NCI-H82 treated with DMSO at 0.1 percent for 48 hours (cell line): ENCODE data around the gene BAZ1B.
"Not testable (repeated sequence)": the region's sequence is repeated elsewhere in the genome, so short reads cannot be mapped to it uniquely, and the experiment has no call there.

Source experiments
- DNase-seq: peaks from one replicate; lab custom pipeline; 2025; ENCODE audit not compliant: unreplicated experiment; lab: John Stamatoyannopoulos, UW

Gene BAZ1B

GRCh38 chr7:73429622-73430505, 92.2 kb downstream of the BAZ1B start:
- DNase-seq = no peak

DNA sequence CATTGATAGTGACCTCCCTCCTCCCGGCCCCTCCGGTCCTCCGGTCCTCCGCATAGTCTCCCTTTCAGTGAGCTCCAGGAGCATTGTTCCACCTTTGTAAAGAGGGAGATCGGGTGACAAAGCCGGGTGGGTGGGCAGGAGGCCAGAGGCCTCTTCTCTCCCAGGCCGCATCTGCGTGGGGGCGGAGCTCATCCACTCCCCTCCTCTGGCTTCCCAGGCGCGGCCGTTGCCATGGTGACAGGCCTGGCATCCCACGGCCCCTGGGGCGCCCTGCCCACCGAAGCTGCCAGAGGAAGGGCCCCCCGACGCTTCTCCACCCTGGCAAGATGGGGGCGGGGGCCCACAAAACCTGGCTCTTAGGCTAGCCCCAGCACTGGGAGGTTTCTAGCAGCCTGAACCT, 92.9 kb downstream of the BAZ1B start:
- no peak for DNase-seq

DNA sequence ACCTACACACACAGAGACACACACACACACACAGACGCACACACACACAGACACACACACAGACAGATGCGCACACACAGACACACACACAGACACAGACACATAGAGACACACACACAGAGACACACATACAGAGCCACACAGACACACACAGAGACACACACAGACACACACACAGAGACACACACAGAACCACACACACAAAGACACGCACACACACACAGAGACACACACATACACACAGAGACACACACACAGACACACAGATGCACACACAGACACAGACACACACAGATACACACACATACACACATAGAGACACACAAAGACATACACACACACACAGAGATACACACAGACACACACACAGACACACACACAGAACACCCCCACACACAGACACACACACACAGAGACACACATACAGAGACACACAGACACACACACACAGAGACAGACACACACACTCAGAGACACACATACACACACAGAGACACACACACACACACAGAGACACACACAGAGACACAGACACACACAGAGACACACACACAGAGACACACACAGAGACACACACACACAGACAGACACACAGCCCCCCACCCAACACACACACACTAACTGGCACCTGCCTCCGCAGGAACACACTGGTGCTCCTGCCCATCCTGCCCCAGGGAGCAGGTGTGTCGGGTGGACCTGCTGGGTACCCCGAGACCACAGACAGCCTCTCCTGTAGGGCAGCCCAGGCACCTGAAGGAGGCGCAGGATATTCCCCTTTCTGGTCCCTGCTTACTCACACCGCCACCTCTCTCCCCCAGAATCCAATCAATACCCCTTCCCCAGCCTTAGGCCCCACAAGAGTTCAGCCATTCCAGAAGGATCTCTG, 93.9 kb downstream of the BAZ1B start:
- no peak for DNase-seq

DNA sequence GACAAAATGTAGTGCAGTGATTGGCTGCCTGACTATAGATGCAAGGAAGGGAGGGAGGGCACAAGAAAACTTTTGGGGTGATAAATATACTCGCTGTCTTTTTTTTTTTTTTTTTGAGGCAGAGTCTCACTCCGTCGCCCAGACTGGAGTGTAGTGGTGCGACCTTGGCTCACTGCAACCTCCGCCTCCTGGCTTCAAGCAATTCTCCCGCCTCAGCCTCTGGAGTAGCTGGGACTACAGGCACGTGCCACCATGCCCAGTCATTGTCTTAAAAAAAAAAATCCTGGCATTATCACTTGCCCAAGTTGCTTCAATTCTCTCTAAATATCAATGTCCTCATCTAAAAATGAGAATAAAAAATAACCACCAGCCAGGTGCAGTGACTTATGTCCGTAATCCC, 96.1 kb downstream of the BAZ1B start:
- no peak for DNase-seq

DNA sequence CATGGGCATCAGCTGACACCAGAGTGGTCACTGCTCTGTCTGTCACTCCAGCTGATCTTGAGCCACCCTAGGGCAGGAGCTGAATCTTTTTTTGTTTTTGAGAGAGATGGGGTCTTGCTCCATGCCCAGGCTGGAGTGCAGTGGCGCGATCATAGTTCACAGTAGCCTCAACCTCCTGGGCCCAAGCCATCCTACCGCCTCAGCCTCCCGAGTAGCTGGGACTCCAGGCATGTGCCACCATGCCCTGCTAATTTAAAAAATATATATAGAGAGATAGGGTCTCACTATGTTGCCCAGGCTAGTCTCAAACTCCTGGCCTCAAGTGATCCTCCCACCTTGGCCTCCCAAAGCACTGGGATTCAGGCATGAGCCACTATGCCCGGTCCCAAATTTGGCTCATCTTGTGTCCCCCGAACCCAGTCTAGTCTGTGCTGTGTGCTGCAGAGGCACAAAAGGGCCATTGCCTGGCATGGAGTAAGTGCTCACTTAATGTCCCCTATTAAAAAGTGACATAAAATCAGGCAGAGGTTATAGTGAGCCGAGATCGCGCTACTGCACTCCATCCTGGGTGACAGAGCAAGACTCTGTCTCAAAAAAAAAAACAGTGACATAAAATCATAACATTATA, 96.6 kb downstream of the BAZ1B start:
- no peak for DNase-seq

GRCh38 chr7:73424489-73424885, 97.6 kb downstream of the BAZ1B start:
- no peak for DNase-seq

DNA sequence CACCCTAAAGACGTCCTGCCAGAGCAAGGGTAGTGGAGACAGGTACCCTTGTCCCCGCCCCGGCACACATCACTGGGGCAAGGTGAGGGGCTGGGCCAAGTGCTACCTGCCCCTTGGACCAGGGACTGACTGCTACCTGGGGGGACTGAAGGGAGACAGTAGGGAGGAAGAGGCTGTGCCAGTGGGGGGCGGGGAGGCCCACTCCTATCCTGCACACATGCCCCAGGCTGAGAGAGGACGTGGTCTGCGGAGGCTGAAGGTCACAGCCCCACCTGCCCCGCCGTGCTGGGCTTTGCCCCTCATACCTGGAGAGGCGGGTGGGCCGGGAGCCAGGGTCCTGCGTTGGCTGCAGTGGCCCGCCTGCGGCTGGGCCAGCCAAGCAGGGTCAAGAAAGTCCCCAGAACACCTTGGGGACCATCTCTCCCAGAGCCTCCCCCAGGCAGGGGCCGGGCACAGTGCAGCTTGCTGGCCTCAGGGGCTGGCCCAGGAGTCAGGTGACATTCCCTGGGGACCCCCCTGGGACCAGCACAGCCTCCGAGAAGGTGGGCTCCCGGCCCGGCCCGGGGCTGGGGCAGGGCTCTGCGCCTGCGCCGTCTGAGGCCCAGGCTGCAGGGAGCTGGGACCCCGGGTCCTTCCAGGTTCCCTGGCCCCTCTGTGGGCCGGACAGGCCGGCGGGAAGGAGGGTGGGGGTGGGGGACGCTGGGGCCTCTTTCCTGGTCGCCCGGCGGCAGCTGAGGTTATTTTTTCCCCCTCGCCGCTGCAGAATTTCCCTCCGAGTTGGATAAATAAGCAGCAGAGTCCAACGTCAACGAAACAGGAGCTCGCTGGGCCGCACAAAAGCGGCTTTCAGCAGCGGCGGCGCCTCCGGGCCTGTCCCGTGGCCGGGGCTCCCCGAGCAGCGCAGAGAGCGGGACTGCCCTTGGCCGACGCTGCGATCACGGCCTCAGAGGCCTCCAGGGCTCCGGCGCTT, 98.3 kb downstream of the BAZ1B start:
- no peak for DNase-seq

GRCh38 chr7:73420610-73421009, 101.5 kb downstream of the BAZ1B start:
- not testable (repeated sequence) for DNase-seq

GRCh38 chr7:73420016-73420415, 102.1 kb downstream of the BAZ1B start:
- not testable (repeated sequence) for DNase-seq

DNA sequence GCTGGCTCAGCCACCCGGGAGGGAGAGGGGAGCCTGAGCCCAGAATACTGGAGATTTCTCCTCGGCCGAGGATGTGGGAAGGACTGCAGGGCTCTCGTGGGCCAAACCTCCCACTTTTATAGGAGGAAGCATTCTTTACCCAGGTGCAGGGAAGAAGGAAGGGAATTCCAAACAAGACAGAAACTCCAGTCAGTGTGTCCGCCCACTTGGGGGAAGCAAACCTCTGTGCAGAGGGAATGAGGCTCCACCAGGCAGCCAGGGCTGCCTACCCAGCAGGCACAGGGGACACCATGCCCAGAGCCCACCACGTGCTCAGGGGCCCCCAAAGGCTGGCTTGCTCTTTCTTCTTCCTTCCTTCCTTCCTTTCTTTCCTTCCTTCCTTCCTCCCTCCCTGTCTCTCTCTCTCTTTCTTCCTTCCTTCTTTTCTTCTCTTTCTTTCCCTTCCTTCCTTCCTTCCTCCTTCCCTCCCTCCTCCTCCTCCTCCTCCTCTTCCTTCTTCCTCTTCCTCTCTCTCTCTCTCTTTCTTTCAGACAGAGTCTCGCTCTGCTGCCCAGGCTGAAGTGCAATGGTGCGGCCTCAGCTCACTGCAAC, 103.9 kb downstream of the BAZ1B start:
- DNase-seq = no peak

DNA sequence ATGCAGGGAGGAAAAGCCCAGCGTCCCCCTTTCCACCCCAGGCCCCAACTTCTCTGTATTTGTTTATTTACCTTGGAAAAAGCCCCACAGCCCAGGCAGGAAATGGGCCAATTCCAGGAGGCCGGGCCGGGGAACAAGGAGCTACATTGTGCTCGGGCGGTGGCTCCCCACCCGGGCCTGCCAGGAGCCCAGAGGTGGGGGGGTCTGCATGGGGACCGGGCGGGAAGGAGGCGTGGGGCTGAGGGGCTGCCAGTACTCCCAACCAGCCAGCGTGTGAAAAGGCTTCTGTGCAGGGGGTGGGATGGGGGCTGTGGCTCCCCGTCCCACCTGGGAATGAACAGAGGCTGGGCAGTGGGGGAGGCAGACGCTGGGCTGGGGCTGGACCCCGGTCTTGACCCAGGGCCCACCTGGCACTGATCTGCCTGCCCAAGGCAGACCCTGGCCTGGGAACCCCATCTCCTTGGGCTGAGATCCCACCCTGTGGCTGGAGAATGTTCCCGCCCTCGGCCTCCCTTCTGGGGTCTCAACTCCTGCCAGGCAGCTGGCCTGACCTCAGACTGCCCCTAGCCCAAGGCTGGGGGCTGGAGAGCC, 111.5 kb downstream of the BAZ1B start:
- not testable (repeated sequence) for DNase-seq

GRCh38 chr7:73404860-73405259, 117.2 kb downstream of the BAZ1B start:
- not testable (repeated sequence) for DNase-seq

DNA sequence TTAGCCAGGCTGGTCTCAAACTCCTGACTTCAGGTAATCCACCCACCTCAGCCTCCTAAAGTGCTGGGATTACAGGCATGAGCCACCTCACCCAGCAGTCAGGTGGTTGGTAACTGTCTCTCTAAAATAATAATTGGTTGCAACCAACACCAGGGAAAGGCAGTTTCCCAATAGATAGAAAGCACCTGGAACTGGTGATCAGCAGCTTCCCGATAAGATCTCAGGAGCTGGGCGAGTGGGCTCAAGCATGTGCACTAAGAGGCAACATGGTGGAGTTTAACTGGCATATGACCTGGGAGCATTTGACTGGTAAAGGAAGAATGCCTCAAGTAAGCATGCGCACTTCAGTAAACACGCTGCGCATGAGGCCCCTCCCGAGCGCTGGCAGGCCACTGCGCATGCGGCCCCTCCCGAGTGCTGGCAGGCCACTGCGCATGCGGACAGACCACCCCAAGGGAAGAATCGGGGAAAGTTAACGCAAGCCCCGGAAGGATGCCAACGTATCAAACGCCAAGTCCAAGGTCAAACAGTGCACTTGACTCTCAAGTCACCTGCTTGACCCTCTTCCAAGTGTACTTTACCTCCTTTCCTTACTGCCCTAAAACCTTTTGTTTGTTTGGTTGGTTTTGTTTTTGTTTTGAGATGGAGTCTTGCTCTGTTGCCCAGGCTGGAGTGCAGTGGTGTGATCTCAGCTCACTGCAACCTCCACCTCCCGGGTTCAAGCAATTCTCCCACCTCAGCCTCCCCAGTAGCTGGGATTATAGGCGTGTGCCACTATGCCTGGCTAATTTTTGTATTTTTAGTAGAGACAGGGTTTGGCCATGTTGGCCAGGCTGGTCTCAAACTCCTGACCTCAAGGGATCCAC, 122.7 kb downstream of the BAZ1B start:
- not testable (repeated sequence) for DNase-seq

DNA sequence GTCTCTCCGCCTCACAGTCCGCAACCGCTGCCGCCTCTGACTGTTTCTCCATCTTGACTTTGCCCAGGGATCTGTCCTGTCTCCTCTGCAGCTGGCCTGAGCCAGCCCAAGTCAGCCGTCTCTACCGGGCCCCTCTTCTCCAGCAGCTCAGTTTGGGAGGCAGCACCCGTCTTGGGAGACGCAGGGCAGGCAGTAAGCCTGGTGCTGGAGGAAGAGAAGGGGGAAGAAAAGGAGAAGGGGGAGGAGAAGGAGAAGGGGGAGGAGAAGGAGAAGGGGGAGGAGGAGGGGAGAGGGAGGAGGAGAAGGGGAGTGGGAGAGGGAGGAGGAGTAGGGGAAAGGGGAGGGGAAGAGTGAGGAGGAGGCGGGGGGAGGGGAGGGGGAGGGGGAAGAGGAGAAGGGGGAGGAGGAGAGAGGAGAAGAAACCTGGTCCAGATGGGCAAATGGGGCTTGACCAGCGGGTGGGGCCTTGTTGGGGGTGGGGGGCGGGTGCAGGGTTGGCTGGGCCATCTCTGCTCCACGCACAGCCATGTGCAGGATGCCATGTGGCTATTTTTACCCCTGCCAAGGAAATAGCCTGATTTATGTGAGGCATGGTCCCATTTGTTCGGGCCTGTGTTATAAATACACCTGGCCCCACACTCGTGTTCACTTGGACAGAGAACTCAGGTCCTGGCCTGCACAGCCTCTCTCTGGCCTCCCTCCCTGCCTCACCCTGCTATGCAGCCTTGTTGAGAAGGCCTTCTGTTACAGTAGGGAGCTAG, 124.4 kb downstream of the BAZ1B start:
- peak; percentile 10 for DNase-seq

DNA sequence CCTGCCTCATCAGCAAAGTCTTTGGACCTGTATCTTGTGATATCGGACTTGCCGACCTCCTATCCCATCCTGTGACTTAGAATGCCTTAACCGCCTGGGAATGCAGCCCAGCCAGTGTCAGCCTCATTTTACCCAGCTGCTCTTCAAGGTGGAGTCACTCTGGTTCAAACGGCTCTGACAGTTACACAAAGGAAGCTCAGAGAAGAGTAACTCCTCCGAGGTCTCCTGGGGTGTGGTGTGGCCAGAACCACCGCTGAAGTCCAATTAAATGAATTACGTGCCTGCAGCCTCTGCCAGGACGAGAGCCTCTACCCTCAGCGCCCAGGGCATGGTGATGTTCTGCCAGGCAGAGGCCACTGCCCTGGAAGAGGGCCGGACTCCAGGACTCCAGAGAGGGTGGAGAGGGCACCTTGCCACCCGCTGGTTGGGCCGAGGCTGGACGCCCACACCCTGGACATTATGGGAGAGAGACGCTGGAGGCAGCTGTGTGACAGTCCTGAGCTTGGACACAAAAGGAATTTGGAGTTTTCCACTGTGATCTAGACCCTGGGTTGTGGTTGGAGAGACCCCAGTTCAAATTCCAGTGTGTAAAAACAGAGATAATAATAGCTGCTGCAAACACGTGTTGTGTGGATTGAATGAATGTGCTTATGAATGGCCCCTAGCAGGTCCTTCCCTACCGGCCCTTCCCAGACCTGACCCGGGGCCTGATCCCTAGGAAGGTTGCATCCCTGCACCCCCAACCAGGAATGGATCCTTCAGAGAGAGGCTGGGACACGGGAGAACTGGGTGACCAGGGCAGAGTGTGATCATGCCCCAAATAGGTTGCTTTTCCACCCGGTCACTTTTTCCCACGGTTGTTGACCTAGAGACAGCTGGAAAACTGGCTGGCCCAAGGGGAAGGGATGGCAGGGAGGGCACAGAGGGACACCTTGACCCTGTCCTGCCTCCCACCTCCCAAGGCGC, 126.3 kb downstream of the BAZ1B start:
- no peak for DNase-seq

DNA sequence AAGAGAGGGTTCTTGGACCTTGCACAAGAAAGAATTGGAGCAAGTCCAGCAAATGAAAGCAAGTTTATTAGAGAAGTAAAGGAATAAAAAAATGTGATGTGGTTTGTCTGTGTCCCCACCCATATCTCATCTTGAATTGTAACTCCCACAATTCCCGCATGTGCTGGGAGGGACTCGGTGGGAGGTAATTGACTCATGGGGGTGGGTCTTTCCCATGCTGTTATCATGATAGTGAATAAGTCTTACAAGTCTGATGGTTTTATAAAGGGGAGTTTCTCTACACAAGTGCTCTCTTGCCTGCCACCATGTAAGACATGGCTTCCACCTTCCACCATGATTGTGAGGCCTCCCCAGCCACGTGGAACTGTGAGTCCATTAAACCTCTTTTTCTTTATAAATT, 127.7 kb downstream of the BAZ1B start:
- DNase-seq = no peak

DNA sequence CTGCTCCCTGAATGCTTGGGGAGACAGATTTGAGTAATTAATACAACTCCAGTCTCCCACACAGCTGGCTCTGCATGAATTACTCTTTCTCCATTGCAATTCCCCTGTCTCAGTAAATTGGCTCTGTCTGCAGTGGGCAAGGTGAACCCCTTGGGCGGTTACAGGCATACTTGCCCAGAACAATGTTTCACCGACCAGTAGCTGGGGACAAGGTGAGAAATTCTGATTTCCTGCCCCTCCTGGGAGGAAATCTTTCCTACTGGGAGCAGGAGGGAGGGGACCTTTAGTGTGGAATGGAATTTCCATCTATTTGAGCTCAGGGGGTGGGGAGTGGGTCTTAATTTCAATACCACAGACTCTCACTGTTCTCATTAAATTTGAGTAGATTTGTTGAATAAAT, 130.7 kb downstream of the BAZ1B start:
- no peak for DNase-seq
